PC-3 (cell line): ENCODE data around the gene PCK2.

ENCODE experiments used
- EZH2 ChIP-seq: fragments of 300-600 bp; sonication (generic); IDR thresholded peaks from one replicate; pipeline ENCODE4 v1.6.1; 2017; ENCODE audit warnings: antibody characterized with exemption, mild to moderate bottlenecking, low read length; ENCODE audit not compliant: unreplicated experiment
- EZH2phosphoT487 ChIP-seq: fragments of 300-600 bp; sonication (generic); IDR thresholded peaks from 2 replicates; pipeline ENCODE4 v1.6.1; 2018; ENCODE audit warnings: mild to moderate bottlenecking, antibody characterized with exemption, low read length, borderline replicate concordance
- TF ChIP-seq, protein P1 (sequence below): fragments of 300-600 bp; sonication (generic); conservative IDR thresholded peaks from 2 replicates; pipeline ENCODE4 v1.5.1; 2017; ENCODE audit warnings: antibody characterized with exemption, low read depth, mild to moderate bottlenecking, low read length

DNA sequence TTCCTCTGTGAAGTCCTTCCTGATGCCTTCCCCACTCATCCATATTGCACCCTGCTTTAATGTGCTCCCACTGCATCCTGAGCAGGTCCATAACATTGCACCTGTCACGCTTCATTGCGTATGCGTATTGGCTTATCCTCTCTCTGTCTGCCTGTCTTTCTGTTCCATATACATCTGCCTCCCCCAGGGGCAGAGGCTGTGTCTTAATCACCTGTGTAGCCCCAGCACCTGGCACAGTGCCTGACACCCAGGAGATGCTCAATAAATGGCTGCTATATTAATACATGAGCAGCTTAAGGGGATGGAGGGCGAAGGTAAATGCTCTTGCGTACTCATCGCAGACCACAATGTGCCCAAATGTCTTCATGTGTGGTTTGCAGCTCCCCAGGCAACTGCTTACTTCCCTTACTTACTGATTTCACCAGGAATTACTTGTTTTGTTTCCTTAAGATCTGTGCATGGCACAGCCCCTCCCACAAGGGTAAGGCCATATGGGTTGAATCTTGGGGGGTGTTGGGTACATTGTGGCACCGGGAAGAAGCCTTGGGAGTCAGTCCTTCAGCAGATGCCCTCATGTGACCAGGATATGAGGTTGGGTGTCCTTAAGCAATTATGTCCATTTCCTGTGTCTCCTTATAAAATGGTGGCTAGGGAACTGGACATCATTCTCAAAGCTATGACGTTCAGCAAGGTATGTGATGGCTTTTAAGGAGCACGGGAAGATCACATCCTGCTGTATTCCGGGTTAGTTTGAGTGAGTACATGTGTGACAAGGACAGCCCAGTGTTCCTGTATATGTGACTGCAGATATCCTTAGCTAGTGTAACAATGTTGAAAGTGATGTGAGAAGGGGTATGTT is 23.6 kb upstream of the PCK2 start:
- TF ChIP-seq, protein P1, sequence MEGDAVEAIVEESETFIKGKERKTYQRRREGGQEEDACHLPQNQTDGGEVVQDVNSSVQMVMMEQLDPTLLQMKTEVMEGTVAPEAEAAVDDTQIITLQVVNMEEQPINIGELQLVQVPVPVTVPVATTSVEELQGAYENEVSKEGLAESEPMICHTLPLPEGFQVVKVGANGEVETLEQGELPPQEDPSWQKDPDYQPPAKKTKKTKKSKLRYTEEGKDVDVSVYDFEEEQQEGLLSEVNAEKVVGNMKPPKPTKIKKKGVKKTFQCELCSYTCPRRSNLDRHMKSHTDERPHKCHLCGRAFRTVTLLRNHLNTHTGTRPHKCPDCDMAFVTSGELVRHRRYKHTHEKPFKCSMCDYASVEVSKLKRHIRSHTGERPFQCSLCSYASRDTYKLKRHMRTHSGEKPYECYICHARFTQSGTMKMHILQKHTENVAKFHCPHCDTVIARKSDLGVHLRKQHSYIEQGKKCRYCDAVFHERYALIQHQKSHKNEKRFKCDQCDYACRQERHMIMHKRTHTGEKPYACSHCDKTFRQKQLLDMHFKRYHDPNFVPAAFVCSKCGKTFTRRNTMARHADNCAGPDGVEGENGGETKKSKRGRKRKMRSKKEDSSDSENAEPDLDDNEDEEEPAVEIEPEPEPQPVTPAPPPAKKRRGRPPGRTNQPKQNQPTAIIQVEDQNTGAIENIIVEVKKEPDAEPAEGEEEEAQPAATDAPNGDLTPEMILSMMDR: no peak
- TF ChIP-seq EZH2phosphoT487 (no peak), EZH2 (no peak)
